K562 (cell line): Measurements from ENCODE around the gene ADGRG1. TPM values are rescaled to one million over a fixed set of nuclear protein-coding genes. Genes with fewer than 3 reads are reported as not detected.

Experiments
- ARID1B ChIP-seq: fragments of 450-650 bp; IDR thresholded peaks from 2 replicates; pipeline ENCODE4 v1.6.1; 2016; ENCODE audit warnings: antibody characterized with exemption, mild to moderate bottlenecking, inconsistent platforms
- E2F6 ChIP-seq, 2 experiments: IDR thresholded peaks; 2 replicates each; pipeline ENCODE4 v1.6.1; 2011; ENCODE audit warnings: borderline replicate concordance in 1 of 2, control low read depth in 1 of 2, low read depth in 1 of 2, low read length in 1 of 2, mild to moderate bottlenecking in 1 of 2, mixed read lengths in 1 of 2, moderate library complexity in 1 of 2; ENCODE audit not compliant: insufficient read depth in 1 of 2, insufficient read length in 1 of 2, poor library complexity in 1 of 2, severe bottlenecking in 1 of 2; ENCODE audit errors: extremely low read depth in 1 of 2
- GTF3C2 ChIP-seq: IDR thresholded peaks from 3 replicates; pipeline ENCODE4 v1.6.1; 2011; ENCODE audit warnings: borderline replicate concordance, mild to moderate bottlenecking, moderate library complexity; ENCODE audit not compliant: insufficient read length; ENCODE audit errors: extremely low read depth
- HES1 ChIP-seq: fragments of 450-650 bp; IDR thresholded peaks from 2 replicates; pipeline ENCODE4 v1.6.1; 2016; ENCODE audit warnings: low read depth, mild to moderate bottlenecking, moderate library complexity
- NFE2 ChIP-seq: IDR thresholded peaks from 2 replicates; pipeline ENCODE4 v1.6.1; 2014; ENCODE audit warnings: antibody characterized with exemption, low read depth
- PRMT5 ChIP-seq: sonication (generic); formaldehyde crosslinking; IDR thresholded peaks from 2 replicates; pipeline ENCODE4 v1.5.0; 2020; ENCODE audit warnings: missing genetic modification reagents
- PRPF4 ChIP-seq: fragments of 200-400 bp; formaldehyde crosslinking; IDR thresholded peaks from one replicate; pipeline ENCODE4 v1.6.1; 2017; ENCODE audit warnings: low read length, low read depth, mild to moderate bottlenecking; ENCODE audit not compliant: insufficient read depth, poor library complexity, severe bottlenecking
- TBP ChIP-seq: optimal IDR thresholded peaks from 2 replicates; pipeline ENCODE3; 2011; ENCODE audit warnings: low read depth, low read length, improper control_type of control experiment
- ZNF124 ChIP-seq: sonication (generic); formaldehyde crosslinking; IDR thresholded peaks from 2 replicates; pipeline ENCODE4 v1.8.1; 2022; ENCODE audit warnings: missing genetic modification reagents
- ZNF280B ChIP-seq: fragments of 250-450 bp; sonication (Bioruptor Pico); IDR thresholded peaks from 2 replicates; pipeline ENCODE4 v1.5.1; 2021; ENCODE audit warnings: mild to moderate bottlenecking
- ZNF384 ChIP-seq: IDR thresholded peaks from 2 replicates; pipeline ENCODE4 v1.6.1; 2012; ENCODE audit warnings: low read depth, low read length, improper control_type of control experiment
- ZNF717 ChIP-seq: fragments of 250-450 bp; sonication (Bioruptor Pico); IDR thresholded peaks from 2 replicates; pipeline ENCODE4 v1.5.0; 2021
- polyA plus RNA-seq, 8 experiments: library from polyadenylated mRNA; depleted of rRNA in 4 of 8; stranded (reverse) in 5 of 8; unstranded in 3 of 8; fragments of >200 nt; fragmentation: Nextera tagmentation in 2 of 8; fragmentation: Illumina TruSeq in 1 of 8; extraction: Ambion mirVana in 2 of 8; extraction: Trizol in 1 of 8; gene quantifications; 2 replicates each; pipeline versions ENCODE4 v1.2.1 to v1.2.3, GENCODE V29; 2011 to 2014; ENCODE audit warnings: inconsistent platforms in 1 of 8, missing spikeins in 1 of 8
- total RNA-seq, 7 experiments: library from RNA; depleted of rRNA in 6 of 7; stranded (reverse); fragments of >200 nt in 6 of 7; fragmentation: Illumina TruSeq in 2 of 7; extraction: Trizol in 2 of 7; gene quantifications; 2 replicates each; pipeline versions ENCODE4 v1.2.1 to v1.2.3, GENCODE V29; 2011 to 2021; ENCODE audit warnings: low replicate concordance in 1 of 7
- TF ChIP-seq, protein P1 (sequence below): sonication (generic); formaldehyde crosslinking; IDR thresholded peaks from 2 replicates; pipeline ENCODE4 v1.8.0; 2023; ENCODE audit warnings: missing genetic modification reagents, mild to moderate bottlenecking, borderline replicate concordance
- TF ChIP-seq, protein P2 (sequence below): fragments of 250-450 bp; sonication (Bioruptor Pico); IDR thresholded peaks from 2 replicates; pipeline ENCODE4 v1.8.0; 2022; ENCODE audit warnings: inconsistent platforms

ADGRG1 gene
- total and polyA plus RNA-seq, 9 of the 15 experiments (the other 6 are each of a cell fraction or from before 2014, with no cell fraction given): 0.04 to 0.31 (median 0.16) TPM; not detected in 6

DNA sequence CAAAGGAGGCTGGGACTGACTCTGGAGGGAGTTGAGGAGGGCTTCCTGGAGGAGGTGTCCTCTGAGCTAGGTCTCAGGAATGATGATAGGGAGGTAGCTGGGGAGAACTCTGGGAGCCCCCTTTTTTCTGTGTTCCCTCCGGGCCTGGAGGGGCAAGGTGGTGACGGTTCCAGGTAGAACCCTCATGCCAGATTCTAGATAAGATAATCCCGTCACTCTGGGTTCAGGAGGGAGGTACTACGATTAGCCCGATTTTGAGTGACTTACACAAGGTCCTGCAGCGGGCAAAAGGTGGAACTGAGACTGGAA is 21.0 kb downstream of the ADGRG1 start (continued):
- TF ChIP-seq E2F6 (IDR thresholded peaks at IDR 0.05; ENCODE audit: borderline replicate concordance in 1 of 2, extremely low read depth in 1 of 2, insufficient read depth in 1 of 2, insufficient read length in 1 of 2, low read depth in 1 of 2, low read length in 1 of 2, poor library complexity in 1 of 2, severe bottlenecking in 1 of 2) (no peak), TBP (no peak), ZNF124 (no peak), ARID1B (no peak), NFE2 (no peak), GTF3C2 (peak; percentile 57), ZNF280B (CRISPR knock-in tag) (no peak), PRPF4 (no peak), ZNF717 (CRISPR knock-in tag) (no peak), HES1 (no peak), ZNF384 (no peak), PRMT5 (CRISPR knock-in tag) (no peak)
- TF ChIP-seq, protein P1, sequence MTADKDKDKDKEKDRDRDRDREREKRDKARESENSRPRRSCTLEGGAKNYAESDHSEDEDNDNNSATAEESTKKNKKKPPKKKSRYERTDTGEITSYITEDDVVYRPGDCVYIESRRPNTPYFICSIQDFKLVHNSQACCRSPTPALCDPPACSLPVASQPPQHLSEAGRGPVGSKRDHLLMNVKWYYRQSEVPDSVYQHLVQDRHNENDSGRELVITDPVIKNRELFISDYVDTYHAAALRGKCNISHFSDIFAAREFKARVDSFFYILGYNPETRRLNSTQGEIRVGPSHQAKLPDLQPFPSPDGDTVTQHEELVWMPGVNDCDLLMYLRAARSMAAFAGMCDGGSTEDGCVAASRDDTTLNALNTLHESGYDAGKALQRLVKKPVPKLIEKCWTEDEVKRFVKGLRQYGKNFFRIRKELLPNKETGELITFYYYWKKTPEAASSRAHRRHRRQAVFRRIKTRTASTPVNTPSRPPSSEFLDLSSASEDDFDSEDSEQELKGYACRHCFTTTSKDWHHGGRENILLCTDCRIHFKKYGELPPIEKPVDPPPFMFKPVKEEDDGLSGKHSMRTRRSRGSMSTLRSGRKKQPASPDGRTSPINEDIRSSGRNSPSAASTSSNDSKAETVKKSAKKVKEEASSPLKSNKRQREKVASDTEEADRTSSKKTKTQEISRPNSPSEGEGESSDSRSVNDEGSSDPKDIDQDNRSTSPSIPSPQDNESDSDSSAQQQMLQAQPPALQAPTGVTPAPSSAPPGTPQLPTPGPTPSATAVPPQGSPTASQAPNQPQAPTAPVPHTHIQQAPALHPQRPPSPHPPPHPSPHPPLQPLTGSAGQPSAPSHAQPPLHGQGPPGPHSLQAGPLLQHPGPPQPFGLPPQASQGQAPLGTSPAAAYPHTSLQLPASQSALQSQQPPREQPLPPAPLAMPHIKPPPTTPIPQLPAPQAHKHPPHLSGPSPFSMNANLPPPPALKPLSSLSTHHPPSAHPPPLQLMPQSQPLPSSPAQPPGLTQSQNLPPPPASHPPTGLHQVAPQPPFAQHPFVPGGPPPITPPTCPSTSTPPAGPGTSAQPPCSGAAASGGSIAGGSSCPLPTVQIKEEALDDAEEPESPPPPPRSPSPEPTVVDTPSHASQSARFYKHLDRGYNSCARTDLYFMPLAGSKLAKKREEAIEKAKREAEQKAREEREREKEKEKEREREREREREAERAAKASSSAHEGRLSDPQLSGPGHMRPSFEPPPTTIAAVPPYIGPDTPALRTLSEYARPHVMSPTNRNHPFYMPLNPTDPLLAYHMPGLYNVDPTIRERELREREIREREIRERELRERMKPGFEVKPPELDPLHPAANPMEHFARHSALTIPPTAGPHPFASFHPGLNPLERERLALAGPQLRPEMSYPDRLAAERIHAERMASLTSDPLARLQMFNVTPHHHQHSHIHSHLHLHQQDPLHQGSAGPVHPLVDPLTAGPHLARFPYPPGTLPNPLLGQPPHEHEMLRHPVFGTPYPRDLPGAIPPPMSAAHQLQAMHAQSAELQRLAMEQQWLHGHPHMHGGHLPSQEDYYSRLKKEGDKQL (CRISPR knock-in tag): no peak
- TF ChIP-seq, protein P2, sequence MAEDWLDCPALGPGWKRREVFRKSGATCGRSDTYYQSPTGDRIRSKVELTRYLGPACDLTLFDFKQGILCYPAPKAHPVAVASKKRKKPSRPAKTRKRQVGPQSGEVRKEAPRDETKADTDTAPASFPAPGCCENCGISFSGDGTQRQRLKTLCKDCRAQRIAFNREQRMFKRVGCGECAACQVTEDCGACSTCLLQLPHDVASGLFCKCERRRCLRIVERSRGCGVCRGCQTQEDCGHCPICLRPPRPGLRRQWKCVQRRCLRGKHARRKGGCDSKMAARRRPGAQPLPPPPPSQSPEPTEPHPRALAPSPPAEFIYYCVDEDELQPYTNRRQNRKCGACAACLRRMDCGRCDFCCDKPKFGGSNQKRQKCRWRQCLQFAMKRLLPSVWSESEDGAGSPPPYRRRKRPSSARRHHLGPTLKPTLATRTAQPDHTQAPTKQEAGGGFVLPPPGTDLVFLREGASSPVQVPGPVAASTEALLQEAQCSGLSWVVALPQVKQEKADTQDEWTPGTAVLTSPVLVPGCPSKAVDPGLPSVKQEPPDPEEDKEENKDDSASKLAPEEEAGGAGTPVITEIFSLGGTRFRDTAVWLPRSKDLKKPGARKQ: no peak
